ENCODE measurements around the gene IL1RAPL1.
"Not testable (repeated sequence)": the region's sequence is repeated elsewhere in the genome, so short reads cannot be mapped to it uniquely, and the experiment has no call there.

IL1RAPL1 gene

GRCh38 chrX:29083823-29084222 lies 496.6 kb downstream of the IL1RAPL1 start:
- Histone ChIP-seq H3K27me3 (ENCODE audit: control insufficient read depth, insufficient read depth, low read length) (no peaks in the 10 kb centered on the region), H3K9me3 (ENCODE audit: control insufficient read depth, insufficient read depth, low read length) (no peaks in the 10 kb centered on the region), H3K4me3 (ENCODE audit: low read depth, low read length) (no peak overlapping the region), H3K4me1 (ENCODE audit: control insufficient read depth, insufficient read depth, low read length) (no peaks in the 10 kb centered on the region), H3K36me3 (ENCODE audit: control insufficient read depth, insufficient read depth, low read length) (no peaks in the 10 kb centered on the region), H3K9ac (ENCODE audit: low read depth, low read length) (no peak overlapping the region), H3K27ac (ENCODE audit: low read depth, low read length) (no peak overlapping the region)

DNA sequence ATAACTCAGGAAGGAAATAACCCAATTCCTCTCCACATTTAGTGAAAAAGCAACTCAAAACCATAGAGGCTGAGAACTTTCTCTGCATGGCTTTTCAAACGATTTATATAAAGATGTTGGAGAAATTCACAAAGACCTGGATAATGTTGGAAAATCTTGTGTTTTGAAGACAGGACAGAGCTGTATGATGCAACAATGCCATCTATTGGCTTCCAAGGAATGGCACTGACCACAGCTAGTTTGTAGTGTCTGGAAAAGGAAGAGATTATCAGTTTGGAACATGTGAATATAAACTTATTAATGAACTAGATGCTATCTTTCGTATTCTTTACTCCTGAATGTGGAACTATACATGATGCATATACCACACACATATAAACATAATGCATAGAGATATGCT lies 503.6 kb downstream of the IL1RAPL1 start:
- H3K9ac ChIP-seq (ENCODE audit: low read depth, low read length), result no peak overlapping the region
- H3K27me3 ChIP-seq (ENCODE audit: control insufficient read depth, insufficient read depth, low read length), result no peaks in the 10 kb centered on the region
- H3K4me3 ChIP-seq (ENCODE audit: low read depth, low read length), result no peak overlapping the region
- H3K27ac ChIP-seq (ENCODE audit: low read depth, low read length), result no peak overlapping the region
- no peaks in the 10 kb centered on the region for H3K9me3 ChIP-seq (ENCODE audit: control insufficient read depth, insufficient read depth, low read length)
- peaks cover 4% of the 10 kb centered on the region; the same call in 1 of the 2 replicates for H3K4me1 ChIP-seq (ENCODE audit: control insufficient read depth, insufficient read depth, low read length)
- H3K36me3 ChIP-seq (ENCODE audit: control insufficient read depth, insufficient read depth, low read length), result no peaks in the 10 kb centered on the region

- H3K27ac ChIP-seq (ENCODE audit: low read depth, low read length), result no peak overlapping the region
- H3K27me3 ChIP-seq (ENCODE audit: control insufficient read depth, insufficient read depth, low read length), result 0 out of 2 replicates have a peak, but pooled peaks cover 3% of the 10 kb centered on the region
- no peak overlapping the region for H3K4me3 ChIP-seq (ENCODE audit: low read depth, low read length)
- peaks cover 13% of the 10 kb centered on the region for H3K4me1 ChIP-seq (ENCODE audit: control insufficient read depth, insufficient read depth, low read length)
- no peaks in the 10 kb centered on the region for H3K9me3 ChIP-seq (ENCODE audit: control insufficient read depth, insufficient read depth, low read length)
- no peaks in the 10 kb centered on the region for H3K36me3 ChIP-seq (ENCODE audit: control insufficient read depth, insufficient read depth, low read length)
- H3K9ac ChIP-seq (ENCODE audit: low read depth, low read length), result no peak overlapping the region
Observed at GRCh38 chrX:29107231-29107630, 520.0 kb downstream of the IL1RAPL1 start.

- H3K9me3 ChIP-seq (ENCODE audit: control insufficient read depth, insufficient read depth, low read length), result no peaks in the 10 kb centered on the region
- H3K4me1 ChIP-seq (ENCODE audit: control insufficient read depth, insufficient read depth, low read length), result peaks cover 13% of the 10 kb centered on the region
- 0 out of 2 replicates have a peak, but pooled peaks cover 3% of the 10 kb centered on the region for H3K27me3 ChIP-seq (ENCODE audit: control insufficient read depth, insufficient read depth, low read length)
- no peak overlapping the region for H3K27ac ChIP-seq (ENCODE audit: low read depth, low read length)
- H3K4me3 ChIP-seq (ENCODE audit: low read depth, low read length), result no peak overlapping the region
- H3K36me3 ChIP-seq (ENCODE audit: control insufficient read depth, insufficient read depth, low read length), result no peaks in the 10 kb centered on the region
- H3K9ac ChIP-seq (ENCODE audit: low read depth, low read length), result no peak overlapping the region
Observed at GRCh38 chrX:29110041-29110440, 522.8 kb downstream of the IL1RAPL1 start.

DNA sequence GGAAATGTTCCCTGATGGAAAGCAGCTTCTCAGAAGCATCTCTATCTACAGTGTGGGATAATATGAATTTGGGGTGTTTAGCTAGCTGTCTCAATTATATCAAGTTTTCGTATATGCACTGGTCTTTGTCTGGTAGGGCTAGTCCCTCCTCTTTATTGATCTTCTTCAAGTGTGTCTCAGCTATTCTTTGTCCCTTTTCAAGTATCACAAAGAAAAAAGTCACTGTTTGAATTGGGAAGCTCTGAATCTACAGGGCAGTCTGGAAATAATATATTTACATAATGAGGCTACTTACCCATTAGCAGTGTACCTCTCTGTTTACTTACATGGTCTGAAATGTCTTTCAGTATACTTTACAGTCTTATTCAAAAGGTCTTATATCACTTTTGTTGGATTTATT lies 526.0 kb downstream of the IL1RAPL1 start:
- Histone ChIP-seq H3K27me3 (ENCODE audit: control insufficient read depth, insufficient read depth, low read length) (peaks cover 3% of the 10 kb centered on the region; the same call in 1 of the 2 replicates), H3K4me3 (ENCODE audit: low read depth, low read length) (no peak overlapping the region), H3K9ac (ENCODE audit: low read depth, low read length) (no peak overlapping the region), H3K27ac (ENCODE audit: low read depth, low read length) (no peak overlapping the region), H3K4me1 (ENCODE audit: control insufficient read depth, insufficient read depth, low read length) (no peaks in the 10 kb centered on the region), H3K36me3 (ENCODE audit: control insufficient read depth, insufficient read depth, low read length) (no peaks in the 10 kb centered on the region), H3K9me3 (ENCODE audit: control insufficient read depth, insufficient read depth, low read length) (no peaks in the 10 kb centered on the region)

DNA sequence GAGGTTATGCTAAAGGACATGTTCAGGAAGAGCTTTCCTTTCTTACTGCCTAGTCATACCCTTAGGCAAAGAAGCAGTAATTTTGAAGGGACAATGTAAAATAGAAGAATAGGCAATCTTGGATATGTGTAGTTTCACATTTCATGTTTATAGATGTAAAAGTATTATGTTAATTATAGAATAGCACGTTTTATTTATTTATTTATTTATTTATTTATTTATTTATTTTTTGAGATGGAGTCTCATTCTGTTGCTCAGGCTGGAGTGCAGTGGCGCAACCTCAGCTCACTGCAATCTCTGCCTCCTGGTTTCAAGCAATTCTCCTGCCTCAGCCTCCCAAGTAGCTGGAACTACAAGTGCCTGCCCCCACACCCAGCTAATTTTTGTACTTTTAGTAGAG lies 535.6 kb downstream of the IL1RAPL1 start:
- not testable (repeated sequence) for H3K27ac ChIP-seq (ENCODE audit: low read depth, low read length); H3K9ac ChIP-seq (ENCODE audit: low read depth, low read length); H3K4me1 ChIP-seq (ENCODE audit: control insufficient read depth, insufficient read depth, low read length); H3K4me3 ChIP-seq (ENCODE audit: low read depth, low read length); H3K36me3 ChIP-seq (ENCODE audit: control insufficient read depth, insufficient read depth, low read length); H3K27me3 ChIP-seq (ENCODE audit: control insufficient read depth, insufficient read depth, low read length); H3K9me3 ChIP-seq (ENCODE audit: control insufficient read depth, insufficient read depth, low read length)

DNA sequence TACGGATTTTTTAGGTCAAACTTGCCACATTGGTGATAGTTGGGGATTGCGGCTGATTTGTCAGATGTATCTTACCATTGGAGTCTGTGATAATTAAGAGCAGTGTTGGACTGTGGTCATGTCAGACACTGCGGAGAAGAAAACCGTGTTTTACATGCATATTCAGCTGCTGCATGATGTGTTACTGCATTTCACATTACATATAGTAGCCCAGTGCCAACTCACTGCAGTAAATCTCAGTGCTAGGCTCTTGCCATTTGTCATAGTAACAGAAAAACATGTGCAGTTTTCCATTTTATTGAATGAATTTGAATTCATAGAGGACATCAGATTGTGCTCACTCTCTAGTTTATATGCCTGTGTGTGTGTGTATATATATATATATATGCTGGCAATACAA lies 543.7 kb downstream of the IL1RAPL1 start:
- H3K9me3 ChIP-seq (ENCODE audit: control insufficient read depth, insufficient read depth, low read length), result no peaks in the 10 kb centered on the region
- H3K27me3 ChIP-seq (ENCODE audit: control insufficient read depth, insufficient read depth, low read length), result no peaks in the 10 kb centered on the region
- no peak overlapping the region for H3K4me3 ChIP-seq (ENCODE audit: low read depth, low read length)
- no peak overlapping the region for H3K27ac ChIP-seq (ENCODE audit: low read depth, low read length)
- H3K4me1 ChIP-seq (ENCODE audit: control insufficient read depth, insufficient read depth, low read length), result no peaks in the 10 kb centered on the region
- no peak overlapping the region for H3K9ac ChIP-seq (ENCODE audit: low read depth, low read length)
- H3K36me3 ChIP-seq (ENCODE audit: control insufficient read depth, insufficient read depth, low read length), result no peaks in the 10 kb centered on the region

DNA sequence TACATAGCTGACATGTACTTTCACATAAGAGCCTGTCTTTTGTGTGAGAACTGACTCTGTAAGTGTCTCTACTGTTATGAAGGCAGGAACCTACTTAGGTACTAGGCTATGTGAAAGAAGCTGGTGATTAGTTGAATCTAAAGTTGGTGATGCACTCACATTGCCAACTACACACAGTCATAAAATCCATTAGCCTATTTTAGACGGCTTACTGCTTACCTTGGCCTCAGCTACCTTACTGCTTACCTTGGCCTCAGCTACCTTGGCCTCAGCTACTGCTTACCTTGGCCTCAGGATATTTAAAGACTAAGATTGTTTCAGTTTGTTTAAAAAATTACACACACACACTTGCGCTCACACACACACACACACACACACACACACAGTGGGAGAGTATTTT lies 549.7 kb downstream of the IL1RAPL1 start:
- Histone ChIP-seq H3K36me3 (ENCODE audit: control insufficient read depth, insufficient read depth, low read length) (no peaks in the 10 kb centered on the region), H3K4me1 (ENCODE audit: control insufficient read depth, insufficient read depth, low read length) (no peaks in the 10 kb centered on the region), H3K4me3 (ENCODE audit: low read depth, low read length) (no peak overlapping the region), H3K27me3 (ENCODE audit: control insufficient read depth, insufficient read depth, low read length) (no peaks in the 10 kb centered on the region), H3K9ac (ENCODE audit: low read depth, low read length) (no peak overlapping the region), H3K27ac (ENCODE audit: low read depth, low read length) (no peak overlapping the region), H3K9me3 (ENCODE audit: control insufficient read depth, insufficient read depth, low read length) (no peaks in the 10 kb centered on the region)

DNA sequence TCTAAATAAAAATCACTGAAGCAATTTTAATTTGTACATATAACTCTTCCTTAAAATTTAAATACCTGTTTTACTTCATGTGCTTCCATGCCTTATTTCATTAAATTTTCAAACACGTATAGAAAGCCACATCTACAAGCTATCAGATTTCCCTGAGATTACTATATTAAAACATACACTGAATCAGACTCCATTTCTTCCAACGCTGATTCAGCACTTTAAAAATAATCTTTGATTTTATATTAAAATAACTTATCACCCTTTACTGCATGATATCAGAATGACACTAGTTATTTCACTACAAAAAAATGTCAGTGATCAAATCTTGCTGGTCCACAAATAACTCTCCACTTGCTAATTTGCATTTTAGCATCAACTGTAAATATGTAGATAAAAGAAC lies 550.8 kb downstream of the IL1RAPL1 start:
- Histone ChIP-seq H3K36me3 (ENCODE audit: control insufficient read depth, insufficient read depth, low read length) (no peaks in the 10 kb centered on the region), H3K4me3 (ENCODE audit: low read depth, low read length) (no peak overlapping the region), H3K9me3 (ENCODE audit: control insufficient read depth, insufficient read depth, low read length) (no peaks in the 10 kb centered on the region), H3K27ac (ENCODE audit: low read depth, low read length) (no peak overlapping the region), H3K27me3 (ENCODE audit: control insufficient read depth, insufficient read depth, low read length) (no peaks in the 10 kb centered on the region), H3K4me1 (ENCODE audit: control insufficient read depth, insufficient read depth, low read length) (no peaks in the 10 kb centered on the region), H3K9ac (ENCODE audit: low read depth, low read length) (no peak overlapping the region)

DNA sequence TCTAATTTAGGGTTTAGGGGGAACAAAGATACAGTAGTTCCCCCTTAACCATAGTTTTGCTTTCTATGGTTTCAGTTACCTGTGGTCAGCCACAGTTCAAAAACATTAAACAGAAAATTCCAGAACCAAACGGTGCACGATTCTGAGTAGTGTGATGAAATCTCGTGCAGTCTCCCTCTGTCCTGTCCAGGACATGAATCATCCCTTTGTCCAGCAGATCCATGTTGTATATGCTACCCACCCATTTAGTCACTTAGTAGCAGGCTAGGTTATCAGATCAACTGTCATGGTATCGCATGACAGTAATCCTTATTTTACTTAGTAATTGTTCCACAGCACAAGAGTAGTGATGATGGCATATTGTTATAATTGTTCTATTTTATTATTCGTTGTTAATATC lies 556.1 kb downstream of the IL1RAPL1 start:
- H3K9ac ChIP-seq (ENCODE audit: low read depth, low read length), result no peak overlapping the region
- no peaks in the 10 kb centered on the region for H3K4me1 ChIP-seq (ENCODE audit: control insufficient read depth, insufficient read depth, low read length)
- H3K9me3 ChIP-seq (ENCODE audit: control insufficient read depth, insufficient read depth, low read length), result no peaks in the 10 kb centered on the region
- H3K36me3 ChIP-seq (ENCODE audit: control insufficient read depth, insufficient read depth, low read length), result no peaks in the 10 kb centered on the region
- H3K4me3 ChIP-seq (ENCODE audit: low read depth, low read length), result no peak overlapping the region
- no peaks in the 10 kb centered on the region for H3K27me3 ChIP-seq (ENCODE audit: control insufficient read depth, insufficient read depth, low read length)
- H3K27ac ChIP-seq (ENCODE audit: low read depth, low read length), result no peak overlapping the region

- Histone ChIP-seq H3K27ac (ENCODE audit: low read depth, low read length) (no peak overlapping the region), H3K4me1 (ENCODE audit: control insufficient read depth, insufficient read depth, low read length) (no peaks in the 10 kb centered on the region)
Observed at GRCh38 chrX:29143756-29144155, 556.5 kb downstream of the IL1RAPL1 start.

DNA sequence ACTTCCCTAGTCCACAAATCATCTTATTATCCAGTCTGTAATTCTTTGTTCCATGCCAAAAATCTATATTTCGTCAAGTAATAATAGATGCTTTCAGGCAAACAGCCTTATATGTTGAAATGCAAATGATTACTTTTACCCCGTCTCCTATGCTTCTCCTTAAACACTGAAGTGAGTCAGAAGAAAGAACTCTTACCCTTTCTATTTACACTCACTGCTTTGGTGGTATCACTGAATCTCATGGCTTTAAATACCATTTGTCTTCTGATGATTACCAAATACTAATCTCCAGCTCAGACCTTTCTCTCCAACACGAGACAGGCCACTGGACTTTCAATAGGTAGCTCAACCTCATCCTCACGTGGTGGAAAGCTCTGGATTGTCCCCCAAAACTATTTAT lies 558.1 kb downstream of the IL1RAPL1 start:
- no peaks in the 10 kb centered on the region for H3K27me3 ChIP-seq (ENCODE audit: control insufficient read depth, insufficient read depth, low read length)
- H3K4me3 ChIP-seq (ENCODE audit: low read depth, low read length), result no peak overlapping the region
- H3K36me3 ChIP-seq (ENCODE audit: control insufficient read depth, insufficient read depth, low read length), result no peaks in the 10 kb centered on the region
- no peaks in the 10 kb centered on the region for H3K4me1 ChIP-seq (ENCODE audit: control insufficient read depth, insufficient read depth, low read length)
- H3K27ac ChIP-seq (ENCODE audit: low read depth, low read length), result no peak overlapping the region
- H3K9me3 ChIP-seq (ENCODE audit: control insufficient read depth, insufficient read depth, low read length), result no peaks in the 10 kb centered on the region
- H3K9ac ChIP-seq (ENCODE audit: low read depth, low read length), result no peak overlapping the region

More at GRCh38 chrX:29143756-29144155, 556.5 kb downstream of the IL1RAPL1 start:
- Histone ChIP-seq H3K9me3 (ENCODE audit: control insufficient read depth, insufficient read depth, low read length) (no peaks in the 10 kb centered on the region), H3K4me3 (ENCODE audit: low read depth, low read length) (no peak overlapping the region), H3K36me3 (ENCODE audit: control insufficient read depth, insufficient read depth, low read length) (no peaks in the 10 kb centered on the region), H3K9ac (ENCODE audit: low read depth, low read length) (no peak overlapping the region), H3K27me3 (ENCODE audit: control insufficient read depth, insufficient read depth, low read length) (no peaks in the 10 kb centered on the region)
